GM23248 (cell line): ENCODE measurements around the gene STX16. TPM values are rescaled to one million over a fixed set of nuclear protein-coding genes. Genes with fewer than 3 reads are reported as not detected.

Source experiments
- DNase-seq: peaks from one replicate; pipeline ENCODE4 v3.0.0-alpha.2; 2015
- H2AFZ ChIP-seq: fragments of 200-600 bp; sonication (generic); 2 replicates; pipeline ENCODE4 v1.6.1; 2016; ENCODE audit warnings: antibody characterized with exemption
- H3F3A ChIP-seq: fragments of 200-600 bp; sonication (generic); 2 replicates; pipeline ENCODE4 v1.6.1; 2016; ENCODE audit warnings: mild to moderate bottlenecking, antibody characterized with exemption, mixed run types; ENCODE audit not compliant: insufficient read depth
- H3K27ac ChIP-seq: fragments of 200-600 bp; sonication (generic); 2 replicates; pipeline ENCODE4 v1.5.1; 2016; ENCODE audit warnings: mild to moderate bottlenecking
- H3K27me3 ChIP-seq: fragments of 200-600 bp; sonication (generic); replicated peaks from 2 replicates; pipeline ENCODE4 v1.6.1; 2016; ENCODE audit warnings: mild to moderate bottlenecking; ENCODE audit not compliant: insufficient read depth
- H3K36me3 ChIP-seq: fragments of 200-600 bp; sonication (generic); 2 replicates; pipeline ENCODE4 v1.6.1; 2016; ENCODE audit warnings: low read depth, mild to moderate bottlenecking
- H3K4me1 ChIP-seq: fragments of 200-600 bp; sonication (generic); 2 replicates; pipeline ENCODE4 v1.6.1; 2016; ENCODE audit warnings: mild to moderate bottlenecking; ENCODE audit not compliant: insufficient read depth
- H3K4me2 ChIP-seq: fragments of 200-600 bp; sonication (generic); one replicate; pipeline ENCODE4 v1.6.1; 2016; ENCODE audit warnings: mild to moderate bottlenecking; ENCODE audit not compliant: unreplicated experiment
- H3K4me3 ChIP-seq: fragments of 200-600 bp; sonication (generic); 2 replicates; pipeline ENCODE4 v1.5.1; 2016; ENCODE audit warnings: mild to moderate bottlenecking
- H3K79me2 ChIP-seq: fragments of 200-600 bp; sonication (generic); 2 replicates; pipeline ENCODE4 v1.6.1; 2016; ENCODE audit warnings: mild to moderate bottlenecking; ENCODE audit not compliant: insufficient read depth
- H3K9ac ChIP-seq: fragments of 200-600 bp; sonication (generic); 2 replicates; pipeline ENCODE4 v1.6.1; 2016; ENCODE audit warnings: mild to moderate bottlenecking
- H3K9me2 ChIP-seq: fragments of 200-600 bp; sonication (generic); 2 replicates; pipeline ENCODE4 v1.6.1; 2016; ENCODE audit warnings: mixed run types, mild to moderate bottlenecking, moderate library complexity; ENCODE audit not compliant: insufficient read depth
- H3K9me3 ChIP-seq: fragments of 200-600 bp; sonication (generic); one replicate; pipeline ENCODE4 v1.6.1; 2017; ENCODE audit warnings: low read depth
- H4K20me1 ChIP-seq: fragments of 200-600 bp; sonication (generic); 2 replicates; pipeline ENCODE4 v1.6.0; 2016; ENCODE audit not compliant: insufficient read depth
- EZH2 ChIP-seq: fragments of 200-600 bp; sonication (generic); IDR thresholded peaks from 2 replicates; pipeline ENCODE4 v1.6.1; 2018; ENCODE audit warnings: antibody characterized with exemption, mild to moderate bottlenecking; ENCODE audit not compliant: insufficient read depth, poor library complexity, severe bottlenecking
- EZH2phosphoT487 ChIP-seq: fragments of 200-600 bp; sonication (generic); IDR thresholded peaks from 2 replicates; pipeline ENCODE4 v1.6.1; 2018; ENCODE audit warnings: antibody characterized with exemption, moderate library complexity, mild to moderate bottlenecking, low read depth; ENCODE audit not compliant: insufficient read depth
- WGBS, 2 experiments: methylation state at CpG; one replicate each; pipeline ENCODE4 v1.1.6; 2015 to 2017; ENCODE audit warnings: low lambda C conversion rate in 2 of 2, low coverage in 1 of 2; ENCODE audit errors: missing lambda C conversion rate in 2 of 2; 5-methylcytosine and 5-hydroxymethylcytosine counted together
- in situ Hi-C: fragments of 300-500 bp; cut with MboI; formaldehyde crosslinking; loops from 2 replicates; pipeline ENCODE4 v1.15.0; 2020
- polyA plus RNA-seq: library from polyadenylated mRNA; unstranded; fragments of >200 nt; fragmentation: Nextera tagmentation; extraction: Ambion mirVana; gene quantifications from 2 replicates; pipeline ENCODE4 v1.2.1, GENCODE V29; 2016
- total RNA-seq: library from RNA; depleted of rRNA; stranded (reverse); fragments of >200 nt; shearing (Covaris generic); gene quantifications from 2 replicates; pipeline ENCODE4 v1.2.3, GENCODE V29; 2014

Gene STX16
- total and polyA plus RNA-seq, 2 experiments from 2014 or later, result 17.6 to 36.9 TPM

DNA sequence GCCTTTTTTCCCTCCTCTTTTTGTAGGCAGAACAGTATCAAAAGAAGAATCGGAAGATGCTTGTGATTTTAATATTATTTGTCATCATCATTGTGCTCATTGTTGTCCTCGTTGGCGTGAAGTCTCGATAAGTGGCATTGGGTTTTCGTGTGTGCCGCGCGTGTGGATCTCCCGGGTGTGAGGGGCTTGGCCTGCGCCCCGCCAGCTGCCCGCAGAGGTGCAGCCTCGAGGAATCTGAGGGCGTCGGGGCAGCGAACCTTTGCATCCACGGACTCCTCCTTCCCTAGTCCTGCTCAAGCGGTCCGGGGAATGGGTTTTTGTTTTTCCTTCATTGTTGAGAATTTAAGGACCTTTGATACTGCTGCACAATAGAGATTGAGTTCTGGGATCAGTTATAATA, 25.1 kb downstream of the STX16 start:
- no peak for TF ChIP-seq EZH2phosphoT487
- TF ChIP-seq EZH2, result no peak
- Histone ChIP-seq H3K4me3 (no peak overlapping the region), H3K4me1 (no peaks in the 10 kb centered on the region), H3K4me2 (no peak overlapping the region), H3K9me3 (no peaks in the 10 kb centered on the region), H3K27me3 (no peaks in the 10 kb centered on the region), H3K27ac (no peak overlapping the region), H4K20me1 (no peaks in the 10 kb centered on the region), H2AFZ (no peak overlapping the region), H3K79me2 (peaks cover 16% of the 10 kb centered on the region; the same call in 1 of the 2 replicates), H3K36me3 (peaks cover 45% of the 10 kb centered on the region), H3F3A (no peaks in the 10 kb centered on the region; the same call in 1 of the 2 replicates), H3K9ac (no peak overlapping the region), H3K9me2 (no peaks in the 10 kb centered on the region)
- no peak for DNase-seq
- in situ Hi-C loops, result no loop called here
- WGBS, 2 experiments, result 92 to 94% methylated on average over 19 of the region's 19 CpGs

DNA sequence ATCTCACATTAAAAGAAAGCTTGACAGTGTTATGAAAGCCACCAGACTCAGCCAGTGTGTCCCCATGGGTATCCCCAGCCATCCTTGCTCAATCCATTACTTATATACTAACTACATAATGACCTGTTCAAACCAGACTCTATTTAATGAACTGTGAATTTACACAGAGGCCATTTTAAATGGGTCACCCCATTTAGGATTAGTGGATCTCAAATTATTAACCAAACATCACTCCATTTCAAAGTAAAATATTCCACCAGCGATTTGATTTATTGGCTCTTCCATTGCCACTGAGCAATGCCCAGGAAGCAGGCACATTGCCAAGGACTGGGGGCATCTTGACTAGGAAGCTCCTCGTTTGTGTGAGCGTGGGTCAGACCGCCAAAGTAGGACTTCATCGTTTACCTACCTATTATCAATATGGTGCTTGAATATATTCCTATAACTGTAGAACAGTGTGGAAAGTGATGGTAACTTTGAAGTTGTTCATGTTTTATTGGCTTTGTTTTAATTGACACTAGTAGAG, 26.1 kb downstream of the STX16 start:
- Histone ChIP-seq H3K9me3 (no peaks in the 10 kb centered on the region), H3F3A (peaks cover 7% of the 10 kb centered on the region), H2AFZ (no peak overlapping the region), H3K4me3 (no peak overlapping the region), H4K20me1 (no peaks in the 10 kb centered on the region), H3K9ac (no peak overlapping the region), H3K27ac (no peak overlapping the region), H3K4me2 (no peak overlapping the region), H3K9me2 (no peaks in the 10 kb centered on the region), H3K79me2 (peaks cover 16% of the 10 kb centered on the region; the same call in 1 of the 2 replicates), H3K36me3 (peaks cover 40% of the 10 kb centered on the region), H3K4me1 (peaks cover under 1% of the 10 kb centered on the region; the same call in 1 of the 2 replicates), H3K27me3 (no peaks in the 10 kb centered on the region)
- WGBS, 2 experiments, result 93 to 95% methylated on average over 5 of the region's 5 CpGs
- DNase-seq, result no peak
- in situ Hi-C loops, result no loop called here
- TF ChIP-seq EZH2 (no peak), EZH2phosphoT487 (no peak)

DNA sequence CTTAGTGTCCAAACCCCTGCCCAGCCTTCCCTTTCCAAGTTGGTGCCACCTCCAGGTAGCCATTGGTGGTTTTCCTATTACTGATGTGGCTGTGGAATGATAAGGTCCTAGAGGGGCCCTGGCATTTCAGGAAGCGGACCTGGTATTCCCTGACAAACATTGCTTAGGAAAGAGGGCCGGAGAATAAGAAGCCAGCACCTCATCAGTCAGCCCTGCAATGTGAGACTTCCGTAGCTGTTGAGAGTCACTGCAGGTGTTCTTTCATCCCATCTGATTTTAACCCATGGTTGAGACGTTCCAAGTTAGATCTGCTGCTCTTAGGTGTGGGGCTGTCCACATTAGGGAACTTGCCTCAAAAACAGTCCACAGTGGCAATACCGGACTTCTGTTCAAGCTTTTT, 26.7 kb downstream of the STX16 start:
- Histone ChIP-seq H3K27me3 (no peaks in the 10 kb centered on the region), H3K4me1 (peaks cover 7% of the 10 kb centered on the region), H3K27ac (no peak overlapping the region), H3K79me2 (peaks cover 16% of the 10 kb centered on the region; the same call in 1 of the 2 replicates), H3K36me3 (peaks cover 35% of the 10 kb centered on the region), H3K9ac (no peak overlapping the region), H3K9me2 (no peaks in the 10 kb centered on the region), H4K20me1 (no peaks in the 10 kb centered on the region), H2AFZ (no peak overlapping the region), H3K4me2 (no peak overlapping the region), H3K4me3 (no peak overlapping the region), H3K9me3 (no peaks in the 10 kb centered on the region), H3F3A (peaks cover 13% of the 10 kb centered on the region)
- TF ChIP-seq EZH2phosphoT487 (no peak), EZH2 (no peak)
- no peak for DNase-seq
- 83% methylated on average over 5 of the region's 5 CpGs for WGBS, 2 experiments
- in situ Hi-C loops, result no loop called here

DNA sequence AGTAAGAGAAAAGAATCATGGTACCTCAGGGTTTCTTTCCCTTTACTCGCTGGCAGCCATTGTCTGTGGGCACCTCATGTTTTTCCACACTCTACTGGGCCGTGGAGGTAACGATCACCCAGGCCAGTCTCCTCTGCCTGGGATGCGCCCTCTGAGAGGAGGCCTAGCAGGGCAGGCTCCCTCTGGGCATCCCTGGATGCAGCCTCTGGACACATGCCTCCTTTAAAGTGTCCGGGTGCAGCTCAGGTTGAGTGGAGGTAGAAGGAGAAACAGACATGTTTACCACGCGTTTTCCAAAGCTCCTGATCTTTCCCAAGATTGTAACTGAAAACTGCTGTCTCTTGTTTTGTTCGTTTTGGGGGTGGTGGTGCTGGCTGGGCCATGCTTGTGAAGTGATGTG, 27.7 kb downstream of the STX16 start:
- Histone ChIP-seq H3K4me1 (peaks cover 9% of the 10 kb centered on the region), H3F3A (peaks cover 13% of the 10 kb centered on the region), H3K9me3 (no peaks in the 10 kb centered on the region), H2AFZ (no peak overlapping the region), H3K27ac (no peak overlapping the region), H3K27me3 (no peaks in the 10 kb centered on the region), H3K9ac (no peak overlapping the region), H3K4me2 (no peak overlapping the region), H3K9me2 (no peaks in the 10 kb centered on the region), H4K20me1 (no peaks in the 10 kb centered on the region), H3K4me3 (no peak overlapping the region), H3K36me3 (peaks cover 29% of the 10 kb centered on the region), H3K79me2 (peaks cover 16% of the 10 kb centered on the region; the same call in 1 of the 2 replicates)
- no peak for DNase-seq
- WGBS, 2 experiments, result 88 to 91% methylated on average over 8 of the region's 8 CpGs
- in situ Hi-C loops, result no loop called here
- TF ChIP-seq EZH2, result no peak
- no peak for TF ChIP-seq EZH2phosphoT487
